Gastroesophageal sphincter (tissue), 4 donors: Measurements from ENCODE around the gene RAPGEF2. TPM values are rescaled to one million over a fixed set of nuclear protein-coding genes. Genes with fewer than 3 reads are reported as not detected.

Experiments used
- ATAC-seq: fragments of 150-250 bp; one replicate; pipeline ENCODE4 v1.9.1; 2016; ENCODE audit warnings: mild to moderate bottlenecking, moderate library complexity
- H3K27ac ChIP-seq, 4 donors: fragments of 200-600 bp; sonication (generic) in 3 of 4; 1 replicate in 3 of 4; 2 replicates in 1 of 4; pipeline ENCODE4 v1.5.1; 2016 to 2019
- H3K27me3 ChIP-seq: fragments of 200-600 bp; sonication (generic); one replicate; pipeline ENCODE4 v1.5.1; 2019
- H3K36me3 ChIP-seq, 2 donors: fragments of 200-600 bp; sonication (generic); one replicate each; pipeline ENCODE4 v1.5.1; 2019; ENCODE audit warnings: control low read depth in 1 of 2
- H3K4me1 ChIP-seq, 3 donors: fragments of 200-600 bp; sonication (generic); 1 replicate in 2 of 3; 2 replicates in 1 of 3; pipeline ENCODE4 v1.5.1; 2016 to 2019; ENCODE audit warnings: control low read depth in 2 of 3
- H3K4me3 ChIP-seq, 2 donors: fragments of 200-600 bp; sonication (generic); one replicate each; pipeline ENCODE4 v1.5.1; 2019; ENCODE audit warnings: mild to moderate bottlenecking in 1 of 2, moderate library complexity in 1 of 2
- H3K9me3 ChIP-seq, 3 donors: fragments of 200-600 bp; sonication (generic); one replicate each; pipeline ENCODE4 v1.5.1; 2017 to 2019; ENCODE audit warnings: control low read depth in 2 of 3
- CTCF ChIP-seq, 4 experiments: fragments of 200-600 bp in 2 of 4; fragments of 450-650 bp in 2 of 4; sonication (generic) in 1 of 4; IDR thresholded peaks; one replicate each; pipeline ENCODE4 v1.5.1; 2017 to 2019; ENCODE audit warnings: antibody characterized with exemption in 4 of 4, mild to moderate bottlenecking in 2 of 4, moderate library complexity in 2 of 4
- EP300 ChIP-seq: sonication (generic); formaldehyde crosslinking; IDR thresholded peaks from one replicate; pipeline ENCODE4 v1.6.1; 2017; ENCODE audit warnings: antibody characterized with exemption, mild to moderate bottlenecking
- POLR2A ChIP-seq, 2 donors: fragments of 450-650 bp; IDR thresholded peaks; one replicate each; pipeline ENCODE4 v1.6.1; 2017; ENCODE audit warnings: antibody characterized with exemption in 2 of 2, mild to moderate bottlenecking in 2 of 2, moderate library complexity in 1 of 2
- POLR2AphosphoS5 ChIP-seq: sonication (generic); formaldehyde crosslinking; IDR thresholded peaks from one replicate; pipeline ENCODE4 v1.6.1; 2017; ENCODE audit warnings: antibody characterized with exemption
- WGBS, 2 donors: methylation state at CpG; one replicate each; pipeline ENCODE4 v1.1.5; 2018; ENCODE audit warnings: low coverage in 1 of 2; 5-methylcytosine and 5-hydroxymethylcytosine counted together
- total RNA-seq, 4 donors: library from RNA; depleted of rRNA; stranded (reverse); fragments of >200 nt; gene quantifications; one replicate each; pipeline ENCODE4 v1.1.0, GENCODE V29; 2016

RAPGEF2 gene
- total RNA-seq, 4 donors from 2014 or later: 49.5 to 67.5 (median 60.9) TPM

DNA sequence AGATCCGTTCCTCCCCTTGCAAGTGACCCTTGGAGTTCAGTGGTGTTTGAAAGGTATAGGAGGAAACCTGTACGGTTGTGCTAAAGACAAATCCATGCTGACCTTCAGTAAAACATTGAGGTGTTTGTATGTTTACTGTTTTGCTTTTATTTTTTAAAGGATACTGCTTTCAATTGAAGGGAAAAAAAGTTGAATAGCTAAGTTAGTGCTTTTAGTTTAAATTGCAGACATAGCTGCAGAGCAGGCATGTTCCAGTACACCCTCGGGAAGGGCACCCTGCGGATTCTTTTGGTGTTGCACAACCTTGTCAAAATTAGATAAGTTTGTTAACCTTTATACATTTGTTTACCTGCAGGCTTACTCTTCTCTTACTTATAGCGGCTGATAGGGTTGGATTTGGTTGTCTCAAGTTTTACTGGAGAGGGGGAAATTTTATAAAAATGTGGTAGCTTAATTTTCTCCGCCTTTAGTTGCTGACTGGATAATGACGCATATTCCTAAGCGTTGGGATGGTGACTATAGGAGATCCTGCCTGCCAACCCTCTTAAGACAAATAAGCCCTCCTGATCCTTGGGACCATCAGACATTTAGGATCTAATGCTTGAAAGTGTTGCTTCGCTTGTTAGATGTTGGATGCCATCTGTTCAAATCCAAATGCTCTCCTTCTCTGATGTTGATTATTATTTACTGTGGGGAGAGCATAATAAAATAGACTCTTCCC lies 2.0 kb downstream of the RAPGEF2 start:
- Histone ChIP-seq H3K36me3 (no peaks in the 10 kb centered on the region), H3K27me3 (no peaks in the 10 kb centered on the region), H3K9me3 (no peaks in the 10 kb centered on the region), H3K4me1 (peaks cover 9 to 53% (median 14%) of the 10 kb centered on the region in 3 donors), H3K27ac (peak overlapping the region; percentile 20 to 99 (median 97)), H3K4me3 (peak overlapping the region; percentile 83 to 97)
- no peak for TF ChIP-seq POLR2AphosphoS5
- TF ChIP-seq EP300: no peak
- TF ChIP-seq CTCF (IDR thresholded peaks at IDR 0.05): no peak
- TF ChIP-seq POLR2A (IDR thresholded peaks at IDR 0.05): no peak
- ATAC-seq: no peak
- WGBS, 2 donors: 19 to 23% methylated on average over 7 to 9 of the region's 9 CpGs

DNA sequence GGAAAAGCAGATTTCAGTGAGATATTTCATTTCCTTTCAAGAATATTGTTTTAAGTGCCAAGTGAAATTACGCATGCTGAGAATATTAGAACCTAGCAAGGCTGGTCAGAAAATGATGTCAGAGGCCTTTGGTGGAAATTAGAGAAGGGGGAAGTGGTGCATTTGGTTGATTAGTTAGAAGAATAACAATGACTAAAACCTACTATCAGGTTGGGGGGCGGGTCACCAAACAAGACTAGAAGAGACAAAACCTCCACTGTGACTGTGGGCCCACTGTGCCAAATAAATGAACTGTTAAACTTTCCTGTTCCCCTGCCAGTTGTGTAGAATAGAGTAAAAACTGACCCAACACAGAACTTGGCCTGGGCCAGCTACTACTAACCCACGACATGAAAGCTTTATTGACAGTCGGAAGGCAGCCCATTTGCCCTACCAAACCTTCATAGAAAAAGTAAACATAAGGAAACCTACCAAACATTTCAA lies 2.9 kb downstream of the RAPGEF2 start:
- Histone ChIP-seq H3K27ac (peak overlapping the region in 3 of 4 donors; percentile 28 to 99 (median 95)), H3K4me1 (peaks cover 9 to 57% (median 14%) of the 10 kb centered on the region in 3 donors), H3K9me3 (no peaks in the 10 kb centered on the region), H3K27me3 (no peaks in the 10 kb centered on the region), H3K36me3 (no peaks in the 10 kb centered on the region), H3K4me3 (peak overlapping the region; percentile 83 to 97)
- ATAC-seq: no peak
- no peak for TF ChIP-seq EP300
- TF ChIP-seq POLR2AphosphoS5: no peak
- no peak for TF ChIP-seq POLR2A (IDR thresholded peaks at IDR 0.05)
- WGBS, 2 donors: 21 to 41% methylated on average over 4 of the region's 4 CpGs

DNA sequence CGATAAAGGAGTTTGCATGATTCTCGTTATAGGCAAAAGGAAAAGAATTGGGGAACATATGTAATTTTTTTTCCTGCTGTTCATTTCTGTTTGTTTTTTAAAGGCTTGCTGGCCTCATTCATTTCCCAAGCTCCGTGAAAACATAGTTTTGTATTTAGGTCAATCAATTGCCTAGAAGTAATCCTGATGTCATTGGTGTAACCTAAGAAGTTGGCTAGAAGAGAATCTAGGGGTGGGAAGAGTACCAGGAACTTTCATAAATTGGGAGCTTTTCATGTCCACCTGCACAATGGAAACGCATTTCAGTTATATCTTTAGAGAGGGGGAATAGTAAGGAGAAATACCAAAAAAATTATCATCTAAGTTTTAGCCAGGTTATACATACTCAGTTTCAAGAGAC lies 3.8 kb downstream of the RAPGEF2 start:
- Histone ChIP-seq H3K4me1 (peaks cover 9 to 57% (median 14%) of the 10 kb centered on the region in 3 donors), H3K9me3 (no peaks in the 10 kb centered on the region), H3K27me3 (no peaks in the 10 kb centered on the region), H3K36me3 (no peaks in the 10 kb centered on the region), H3K4me3 (no peak overlapping the region), H3K27ac (no peak overlapping the region)
- TF ChIP-seq CTCF (IDR thresholded peaks at IDR 0.05) (no peak), EP300 (no peak), POLR2AphosphoS5 (no peak)
- 62 to 67% methylated on average over 4 of the region's 4 CpGs for WGBS, 2 donors
- ATAC-seq: no peak

- Histone ChIP-seq H3K36me3 (no peaks in the 10 kb centered on the region), H3K4me3 (no peak overlapping the region), H3K27me3 (no peaks in the 10 kb centered on the region), H3K27ac (no peak overlapping the region), H3K4me1 (peaks cover 9 to 53% (median 14%) of the 10 kb centered on the region in 3 donors), H3K9me3 (no peaks in the 10 kb centered on the region)
- TF ChIP-seq POLR2A (IDR thresholded peaks at IDR 0.05): no peak
- TF ChIP-seq CTCF (IDR thresholded peaks at IDR 0.05): no peak
- TF ChIP-seq POLR2AphosphoS5: no peak
- TF ChIP-seq EP300: no peak
- ATAC-seq: no peak
- WGBS, 2 donors: 9 to 10% methylated on average over 2 of the region's 2 CpGs
Measured at GRCh38 chr4:159107203-159107925, 4.5 kb downstream of the RAPGEF2 start.

GRCh38 chr4:159108124-159108523 lies 5.2 kb downstream of the RAPGEF2 start:
- TF ChIP-seq POLR2AphosphoS5 (no peak), CTCF (IDR thresholded peaks at IDR 0.05) (no peak), POLR2A (IDR thresholded peaks at IDR 0.05) (no peak), EP300 (no peak)
- Histone ChIP-seq H3K9me3 (no peaks in the 10 kb centered on the region), H3K27ac (no peak overlapping the region), H3K4me3 (no peak overlapping the region), H3K4me1 (peaks cover 9 to 51% (median 14%) of the 10 kb centered on the region in 3 donors), H3K36me3 (no peaks in the 10 kb centered on the region), H3K27me3 (no peaks in the 10 kb centered on the region)
- ATAC-seq: no peak
- 56 to 63% methylated on average over 3 of the region's 3 CpGs for WGBS, 2 donors
